ENCODE results near the gene CDR2. TPM values are rescaled to one million over a fixed set of nuclear protein-coding genes. Genes with fewer than 3 reads are reported as not detected.

CDR2 gene
- total and polyA plus RNA-seq, 2 of the 13 experiments (the other 11 are each of a cell fraction or from before 2014, with no cell fraction given), result 59.0 to 78.9 TPM

- FAIRE-seq (no peak), DNase-seq (ENCODE audit: low spot score) (no peak), ATAC-seq (no peak)
- in situ Hi-C loops (cut with HindIII; ENCODE audit: extremely low pct_ligation_motif_present, low pct_unique_long_range_greater_than_20kb) (loop anchor here (10.0 kb wide), 1 partner anchor 62 kb away; no protein-coding TSS in a partner anchor), intact Hi-C loops (cut with micrococcal nuclease; ENCODE audit: unreplicated experiment) (loop anchor here (5.0 kb wide), 2 partner anchors 51 to 176 kb away; no protein-coding TSS in a partner anchor)
- Histone ChIP-seq H3K9ac (ENCODE audit: insufficient read depth, low read depth, low read length) (peak overlapping the region; percentile 96), H3K79me2 (ENCODE audit: insufficient read depth, low read length) (peaks cover 64% of the 10 kb centered on the region), H3K4me1 (ENCODE audit: insufficient read depth, low read length) (peaks cover 67% of the 10 kb centered on the region), H3K36me3 (replicated peaks in 1 of 2; ENCODE audit: control insufficient read depth in 1 of 2, insufficient read depth in 2 of 2, low read length in 2 of 2) (0 out of 5 replicates have a peak, but pooled peaks cover 0 to 7% of the 10 kb centered on the region in 2 experiments), H2AFZ (ENCODE audit: low read length) (no peak overlapping the region), H3K27ac (ENCODE audit: extremely low read length, insufficient read depth, low read length) (peak overlapping the region; percentile 85), H3K27me3 (ENCODE audit: control insufficient read depth in 1 of 2, insufficient read depth in 2 of 2, low read length in 2 of 2) (no peaks in the 10 kb centered on the region; a peak in 1 of 5 replicates), H3K9me3 (ENCODE audit: low read length) (no peaks in the 10 kb centered on the region), H4K20me1 (ENCODE audit: insufficient read depth, low read length) (peaks cover 21% of the 10 kb centered on the region), H3K4me3 (replicated peaks in 1 of 3; ENCODE audit: insufficient read depth in 1 of 3, low read depth in 2 of 3, low read length in 3 of 3) (peak overlapping the region; percentile 81 to 98 (median 87)), H3K4me2 (ENCODE audit: low read depth, low read length) (peak overlapping the region; percentile 97)
- CTCF ChIA-PET (ENCODE audit: low intra/inter-chr PET ratio, low total read pairs), result no interaction called here
- TSS peak; percentile 49 for BruUV-seq (replicated peaks)
- POLR2A ChIA-PET, result interaction anchor here (0.6 to 2.5 kb wide), 8 partner anchors 12 to 852 kb away, joined by 3 to 27 read pairs (median 6); partner anchors contain the start of gene POLR3E
- WGBS (ENCODE audit: low lambda C conversion rate), result 4% methylated on average over 14 of the region's 14 CpGs
- TF ChIP-seq AHDC1 (CRISPR knock-in tag; IDR thresholded peaks at IDR 0.05; ENCODE audit: borderline replicate concordance) (no peak), ZNF790 (CRISPR knock-in tag; IDR thresholded peaks at IDR 0.05; ENCODE audit: borderline replicate concordance) (no peak), PITX1 (CRISPR knock-in tag; IDR thresholded peaks at IDR 0.05) (no peak), SIX4 (CRISPR knock-in tag; IDR thresholded peaks at IDR 0.05) (0 out of 2 replicates have a peak, but pooled peaks have one; percentile 27), ZNF143 (CRISPR knock-in tag; IDR thresholded peaks at IDR 0.05) (no peak), TBX2 (CRISPR knock-in tag; IDR thresholded peaks at IDR 0.05; ENCODE audit: borderline replicate concordance) (no peak), IRF2 (CRISPR knock-in tag; IDR thresholded peaks at IDR 0.05) (peak; percentile 63; the same call in 1 of the 2 replicates), FOXC1 (CRISPR knock-in tag; IDR thresholded peaks at IDR 0.05; ENCODE audit: borderline replicate concordance) (no peak), RBM39 (IDR thresholded peaks at IDR 0.05; ENCODE audit: low read depth, low read length, poor library complexity, severe bottlenecking) (no peak), DZIP1 (CRISPR knock-in tag; IDR thresholded peaks at IDR 0.05) (no peak), HES4 (CRISPR knock-in tag; IDR thresholded peaks at IDR 0.05; ENCODE audit: borderline replicate concordance) (no peak), MATR3 (CRISPR knock-in tag; IDR thresholded peaks at IDR 0.05) (no peak), ZNF569 (CRISPR knock-in tag; IDR thresholded peaks at IDR 0.05; ENCODE audit: borderline replicate concordance) (no peak), ZFP82 (CRISPR knock-in tag; IDR thresholded peaks at IDR 0.05; ENCODE audit: borderline replicate concordance) (no peak; the same call in 1 of the 2 replicates), TSC22D2 (CRISPR knock-in tag; IDR thresholded peaks at IDR 0.05; ENCODE audit: borderline replicate concordance) (peak; percentile 77; the same call in 1 of the 2 replicates)
Measured at GRCh38 chr16:22372882-22373661, 1.3 kb downstream of the CDR2 start.

All from HepG2 (cell line).